Stimulated activated CD4-positive, alpha-beta T cell treated with anti-CD3 and anti-CD28 coated beads, Interleukin-15, amount 100 ng/mL, for 1 hour (primary cell): ENCODE results near the gene MIA2.

Source experiments
- DNase-seq, 2 donors: peaks; one replicate each; pipeline ENCODE4 v3.0.0-alpha.2; 2020; ENCODE audit warnings: low read depth in 1 of 2, low spot score in 1 of 2

Gene MIA2

GRCh38 chr14:39434401-39434800 is 200.7 kb downstream of the MIA2 start:
- no peak for DNase-seq

GRCh38 chr14:39435241-39435640 is 201.5 kb downstream of the MIA2 start:
- no peak for DNase-seq
